GM12875 (cell line): ENCODE data around the gene SLC17A2.
A peak's percentile ranks its signal among the peaks of the same experiment; 100 is the strongest.
"Not testable (repeated sequence)": the region's sequence is repeated elsewhere in the genome, so short reads cannot be mapped to it uniquely, and the experiment has no call there.

Experiments used
- H3K4me3 ChIP-seq: one replicate; pipeline ENCODE4 v1.5.1; 2011; ENCODE audit warnings: low read depth, low read length, control low read depth
- TF ChIP-seq, protein P1 (sequence below): IDR thresholded peaks from 2 replicates; pipeline ENCODE4 v1.5.1; 2011; ENCODE audit warnings: low read depth, mild to moderate bottlenecking, control low read depth, inconsistent platforms, low read length, moderate library complexity, borderline replicate concordance; ENCODE audit not compliant: insufficient read depth

Gene SLC17A2

DNA sequence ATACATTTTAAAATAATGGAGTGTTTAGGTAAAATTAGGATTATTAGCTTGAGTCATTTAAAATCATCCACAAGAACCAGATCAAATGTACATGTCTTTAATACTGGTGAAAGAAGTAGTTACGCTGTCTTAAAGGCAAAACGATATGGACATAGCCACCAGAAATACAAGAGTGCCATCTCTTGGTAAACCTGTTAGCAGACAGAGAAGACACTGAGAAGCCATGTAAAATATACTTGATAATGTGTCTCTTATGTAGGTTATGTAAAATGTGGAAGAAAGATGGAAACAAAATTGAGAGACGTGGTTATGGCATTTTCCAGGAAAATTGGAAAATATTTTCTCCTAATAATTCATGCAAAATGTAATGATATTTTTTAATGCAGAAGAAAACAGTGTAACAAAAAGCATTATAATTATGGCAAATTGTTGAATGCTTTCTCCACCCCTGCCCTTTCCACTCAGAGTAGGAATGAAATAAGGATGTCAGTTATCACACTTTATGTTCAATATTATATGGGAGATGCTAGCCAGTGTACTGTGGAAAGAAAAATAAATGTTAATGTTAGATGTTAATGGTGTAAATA, 12.2 kb upstream of the SLC17A2 start:
- H3K4me3 ChIP-seq = no peak overlapping the region
- TF ChIP-seq, protein P1, sequence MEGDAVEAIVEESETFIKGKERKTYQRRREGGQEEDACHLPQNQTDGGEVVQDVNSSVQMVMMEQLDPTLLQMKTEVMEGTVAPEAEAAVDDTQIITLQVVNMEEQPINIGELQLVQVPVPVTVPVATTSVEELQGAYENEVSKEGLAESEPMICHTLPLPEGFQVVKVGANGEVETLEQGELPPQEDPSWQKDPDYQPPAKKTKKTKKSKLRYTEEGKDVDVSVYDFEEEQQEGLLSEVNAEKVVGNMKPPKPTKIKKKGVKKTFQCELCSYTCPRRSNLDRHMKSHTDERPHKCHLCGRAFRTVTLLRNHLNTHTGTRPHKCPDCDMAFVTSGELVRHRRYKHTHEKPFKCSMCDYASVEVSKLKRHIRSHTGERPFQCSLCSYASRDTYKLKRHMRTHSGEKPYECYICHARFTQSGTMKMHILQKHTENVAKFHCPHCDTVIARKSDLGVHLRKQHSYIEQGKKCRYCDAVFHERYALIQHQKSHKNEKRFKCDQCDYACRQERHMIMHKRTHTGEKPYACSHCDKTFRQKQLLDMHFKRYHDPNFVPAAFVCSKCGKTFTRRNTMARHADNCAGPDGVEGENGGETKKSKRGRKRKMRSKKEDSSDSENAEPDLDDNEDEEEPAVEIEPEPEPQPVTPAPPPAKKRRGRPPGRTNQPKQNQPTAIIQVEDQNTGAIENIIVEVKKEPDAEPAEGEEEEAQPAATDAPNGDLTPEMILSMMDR = peak; percentile 44; the same call in 1 of the 2 replicates

DNA sequence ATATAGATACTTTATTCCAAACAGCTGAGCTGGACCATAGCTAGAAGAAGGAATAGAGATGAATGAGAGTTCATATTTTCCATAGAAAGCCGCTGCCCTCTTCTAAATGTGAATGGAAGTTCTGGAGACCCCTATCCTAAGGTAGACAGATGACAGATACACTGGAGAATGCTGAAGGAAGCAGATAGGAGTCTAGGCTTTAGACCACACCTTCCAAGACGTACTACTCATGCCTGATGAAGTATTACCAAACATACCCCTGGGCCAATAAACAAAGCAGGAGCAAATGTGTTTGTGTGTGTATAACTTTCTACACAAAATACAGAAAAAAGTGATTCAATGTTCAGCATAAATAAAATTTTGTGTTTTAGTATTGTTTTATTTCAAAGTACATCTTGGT, 9.1 kb upstream of the SLC17A2 start:
- H3K4me3 ChIP-seq = no peak overlapping the region
- TF ChIP-seq, protein P1 = no peak

- TF ChIP-seq, protein P1 = no peak
- no peak overlapping the region for H3K4me3 ChIP-seq
Observed at GRCh38 chr6:25935953-25936352, 5.5 kb upstream of the SLC17A2 start.

- TF ChIP-seq, protein P1 = no peak
- no peak overlapping the region for H3K4me3 ChIP-seq
Observed at GRCh38 chr6:25934735-25935313, 4.3 kb upstream of the SLC17A2 start.

- no peak overlapping the region for H3K4me3 ChIP-seq
- TF ChIP-seq, protein P1 = no peak
Observed at GRCh38 chr6:25934156-25934555, 3.7 kb upstream of the SLC17A2 start.

DNA sequence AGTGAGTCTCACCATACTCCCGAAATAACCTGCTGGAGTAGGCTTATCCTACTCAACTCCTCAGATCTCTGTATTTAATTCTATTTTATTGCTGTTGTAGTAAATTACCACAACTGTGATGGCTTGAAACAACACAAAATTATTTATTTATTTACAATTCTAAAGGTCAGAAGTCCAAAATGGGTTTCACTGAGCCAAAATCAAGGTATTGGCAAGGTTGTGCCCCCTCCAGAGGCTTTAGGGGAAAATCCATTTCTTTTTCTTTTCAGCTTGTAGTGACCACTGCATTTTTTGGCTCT, 869 bp upstream of the SLC17A2 start:
- TF ChIP-seq, protein P1 = no peak
- no peak overlapping the region for H3K4me3 ChIP-seq

DNA sequence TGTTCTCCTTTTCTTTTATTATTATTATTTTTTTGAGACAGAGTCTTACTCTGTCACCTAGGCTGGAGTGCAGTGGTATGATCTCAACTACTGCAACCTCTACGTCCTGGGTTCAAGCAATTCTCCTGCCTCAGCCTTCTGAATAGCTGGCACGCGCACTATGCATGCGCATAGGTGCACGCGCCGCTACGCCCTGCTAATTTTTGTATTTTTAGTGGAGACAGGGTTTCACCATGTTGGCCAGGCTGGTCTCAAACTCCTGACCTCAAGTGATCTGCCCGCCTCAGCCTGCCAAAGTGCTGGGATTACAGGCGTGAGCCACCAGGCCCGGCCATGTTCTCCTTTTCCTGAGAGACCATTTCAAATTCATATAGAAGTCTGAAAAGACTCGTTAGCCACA, 706 bp downstream of the SLC17A2 start:
- not testable (repeated sequence) for H3K4me3 ChIP-seq

DNA sequence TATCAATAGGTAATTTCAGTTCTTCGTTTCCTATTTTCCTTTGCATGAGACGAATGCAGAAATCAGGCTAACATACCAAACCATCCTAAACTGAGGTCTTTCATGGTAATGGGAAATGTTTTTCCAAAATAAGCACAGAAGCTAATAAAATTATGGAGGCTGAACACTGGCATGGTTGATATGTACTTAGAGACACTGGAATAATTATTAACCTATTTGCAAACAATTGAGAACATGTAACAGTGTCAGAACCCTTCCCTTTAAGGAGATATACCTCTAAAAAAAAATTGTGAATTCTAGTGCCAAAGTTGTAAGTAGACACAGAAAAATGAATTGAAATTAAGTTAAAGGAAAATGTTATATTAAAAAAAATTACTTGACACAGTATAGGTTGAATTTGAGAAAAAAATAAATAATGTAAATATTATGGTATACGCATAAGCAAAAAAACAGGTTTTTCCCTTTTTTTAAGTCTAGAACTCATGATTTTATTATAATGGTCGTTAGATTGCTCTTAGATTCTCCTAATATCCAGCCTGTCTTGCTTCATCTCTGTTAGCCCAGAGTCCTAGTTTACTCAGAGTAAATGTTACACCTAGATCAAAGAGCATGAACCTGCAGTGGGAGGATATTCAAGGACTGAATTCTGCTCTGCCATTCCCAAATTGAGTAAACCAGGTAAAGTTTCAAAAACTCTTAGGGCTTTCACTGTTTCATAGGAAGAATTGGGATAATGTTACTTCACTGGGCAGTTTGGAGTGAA, 1.7 kb downstream of the SLC17A2 start:
- TF ChIP-seq, protein P1 = no peak
- no peak overlapping the region for H3K4me3 ChIP-seq
